Measurements from ENCODE around the gene PNMA8B.

Gene PNMA8B

DNA sequence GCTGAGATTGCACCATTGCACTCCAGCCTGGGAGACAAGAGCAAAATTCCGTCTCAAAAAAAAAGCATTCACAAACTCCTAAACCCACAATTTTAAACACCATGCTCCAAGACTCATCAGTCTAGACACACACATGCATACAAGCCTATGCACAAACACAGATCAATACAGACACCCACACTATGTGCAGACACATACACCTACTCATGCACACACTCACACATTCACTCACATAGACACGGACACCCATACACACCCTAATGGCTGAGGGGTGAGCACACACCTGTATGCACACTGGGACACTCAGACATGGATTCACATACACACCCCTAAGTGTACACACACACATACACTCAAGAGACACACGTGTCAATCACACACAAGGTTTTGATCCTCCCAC is 9.3 kb downstream of the PNMA8B start:
- no peak for DNase-seq

DNA sequence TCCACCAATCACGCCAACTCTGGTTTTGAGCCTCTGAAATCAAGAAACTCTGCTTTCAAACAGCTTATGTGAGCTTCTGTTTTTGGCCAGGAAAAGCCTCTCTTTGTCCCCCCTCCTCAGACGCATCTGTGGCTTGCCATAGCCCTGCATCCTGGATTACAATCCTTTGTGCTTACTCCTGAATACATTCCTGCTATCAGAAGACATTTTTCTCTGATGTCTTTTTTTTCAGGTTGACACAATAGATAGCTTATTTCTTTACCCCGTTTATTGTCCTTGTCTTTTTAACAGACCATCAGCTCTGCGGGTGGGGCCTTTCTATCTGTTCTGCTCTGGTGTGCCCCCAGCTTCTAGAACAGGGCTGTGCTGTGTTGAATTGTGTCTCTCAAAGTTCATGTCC is 11.0 kb downstream of the PNMA8B start:
- DNase-seq = no peak

DNA sequence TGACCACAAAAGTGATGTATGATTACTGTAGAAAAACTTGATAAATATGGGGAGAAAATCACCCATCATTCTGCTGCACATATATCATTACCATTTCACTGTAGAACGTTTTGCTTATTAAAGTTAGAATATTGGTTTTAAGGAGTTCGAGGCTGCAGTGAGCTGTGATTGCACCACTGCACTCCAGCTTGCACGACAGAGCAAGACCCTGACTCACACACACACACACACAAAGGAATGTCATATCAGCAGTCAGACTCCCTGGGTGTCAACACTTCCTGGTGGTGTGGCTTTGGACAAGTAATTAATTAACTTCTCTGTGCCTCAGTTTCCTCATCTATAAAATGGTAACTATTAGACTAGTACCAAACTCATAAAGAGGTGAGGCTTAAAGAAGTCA is 13.0 kb downstream of the PNMA8B start:
- no peak for DNase-seq

- no peak for DNase-seq
Measured at GRCh38 chr19:46481947-46482346, 13.7 kb downstream of the PNMA8B start.

DNA sequence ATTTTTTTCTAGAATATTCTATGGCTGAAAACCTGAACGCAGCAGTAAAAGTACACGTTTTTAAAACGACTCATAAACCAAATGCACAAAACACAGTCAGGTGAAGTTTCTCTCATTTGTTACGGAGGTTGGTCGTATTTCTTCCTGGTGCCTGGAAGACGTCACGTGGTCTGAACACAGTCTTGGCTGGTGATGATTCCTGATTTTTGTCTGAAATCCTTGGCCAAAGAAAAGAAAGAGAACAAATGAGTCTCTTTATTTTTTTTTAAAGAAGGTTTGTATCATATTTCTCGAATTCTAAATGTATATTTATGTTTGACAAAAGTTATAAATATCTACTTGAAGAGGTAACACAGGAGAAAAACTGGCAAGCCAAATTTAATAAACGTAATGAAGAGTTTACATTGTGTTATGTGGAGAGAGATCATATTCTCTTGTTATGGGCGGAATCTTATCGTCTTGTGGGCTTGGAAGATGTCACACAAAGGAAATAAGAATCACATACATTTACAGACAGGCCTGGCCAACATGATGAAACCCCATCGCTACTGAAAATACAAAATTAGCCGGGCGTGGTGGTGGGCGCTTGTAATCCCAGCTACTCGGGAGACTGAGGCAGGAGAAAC is 14.3 kb downstream of the PNMA8B start:
- no peak for DNase-seq

- no peak for DNase-seq
Measured at GRCh38 chr19:46480415-46480814, 15.3 kb downstream of the PNMA8B start.

DNA sequence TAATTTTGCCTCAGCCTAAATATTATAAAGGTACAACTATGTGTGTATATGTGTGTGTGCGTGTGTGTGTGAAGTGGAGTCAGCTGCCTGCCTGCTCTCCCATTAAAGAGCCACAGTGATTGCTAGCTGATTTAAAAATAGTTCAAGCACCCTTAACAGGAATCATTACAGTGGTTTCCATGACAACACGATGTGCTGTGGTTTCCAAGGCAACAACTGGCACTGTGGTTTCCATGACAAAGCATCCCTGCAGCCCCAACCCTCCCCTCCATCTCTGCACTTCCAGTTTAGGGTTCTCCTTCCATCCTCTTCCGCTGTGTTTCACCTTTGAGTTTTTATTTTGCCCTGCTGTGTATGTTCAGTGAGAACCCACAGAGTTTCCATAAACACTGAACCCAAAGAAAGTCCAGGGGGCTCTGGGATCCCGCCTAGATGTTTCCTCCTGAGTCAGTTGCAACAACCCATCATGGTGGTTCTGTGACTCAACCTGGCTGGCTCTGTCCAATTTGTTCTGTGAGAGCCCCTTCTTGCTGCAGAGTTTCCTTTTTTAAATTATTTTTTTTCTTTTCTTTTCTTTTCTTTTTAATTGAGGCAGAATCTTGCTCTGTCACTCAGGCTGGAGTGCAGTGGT is 17.2 kb downstream of the PNMA8B start:
- DNase-seq = no peak

DNA sequence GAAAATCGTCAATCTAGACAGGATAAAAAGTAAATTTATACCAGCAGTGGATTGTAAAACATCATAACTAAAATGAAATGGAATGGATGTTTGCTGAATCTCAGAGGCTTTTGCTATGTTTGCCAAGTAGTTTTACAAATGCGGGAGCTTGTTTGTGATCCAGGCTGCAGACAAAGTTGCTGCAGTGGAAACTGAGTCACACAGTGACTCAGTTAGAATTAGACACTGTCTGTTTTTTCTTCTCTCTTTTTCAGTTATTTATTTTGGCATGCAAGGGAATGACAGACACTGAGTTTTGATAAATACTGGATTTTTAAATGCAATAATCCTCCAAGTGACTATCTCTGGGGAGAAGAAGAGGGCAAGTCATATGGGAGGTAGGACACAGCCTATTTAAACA is 19.7 kb downstream of the PNMA8B start:
- DNase-seq = no peak

DNA sequence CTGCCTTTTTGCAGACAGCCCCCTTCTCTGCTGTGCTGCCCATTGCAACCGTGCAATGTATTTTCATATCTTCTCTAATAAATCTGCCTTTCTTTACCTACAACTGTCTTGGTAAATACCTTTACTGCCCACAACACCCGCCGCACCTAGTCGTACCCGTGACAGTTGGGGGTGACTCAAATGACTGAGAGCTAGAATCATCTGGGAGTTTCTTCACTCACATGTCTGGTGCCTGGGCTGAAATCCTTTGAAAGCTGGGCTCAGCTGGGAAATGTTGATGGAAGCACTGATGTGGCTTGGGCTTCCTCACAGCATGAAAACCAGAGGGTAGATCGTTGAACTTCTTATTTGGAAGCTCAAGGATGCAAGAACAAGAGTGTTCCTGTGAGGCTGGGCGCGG is 21.5 kb downstream of the PNMA8B start:
- DNase-seq = no peak

GRCh38 chr19:46472592-46472991 is 23.1 kb downstream of the PNMA8B start:
- DNase-seq = no peak

- no peak for DNase-seq
Measured at GRCh38 chr19:46471811-46472543, 23.7 kb downstream of the PNMA8B start.

DNA sequence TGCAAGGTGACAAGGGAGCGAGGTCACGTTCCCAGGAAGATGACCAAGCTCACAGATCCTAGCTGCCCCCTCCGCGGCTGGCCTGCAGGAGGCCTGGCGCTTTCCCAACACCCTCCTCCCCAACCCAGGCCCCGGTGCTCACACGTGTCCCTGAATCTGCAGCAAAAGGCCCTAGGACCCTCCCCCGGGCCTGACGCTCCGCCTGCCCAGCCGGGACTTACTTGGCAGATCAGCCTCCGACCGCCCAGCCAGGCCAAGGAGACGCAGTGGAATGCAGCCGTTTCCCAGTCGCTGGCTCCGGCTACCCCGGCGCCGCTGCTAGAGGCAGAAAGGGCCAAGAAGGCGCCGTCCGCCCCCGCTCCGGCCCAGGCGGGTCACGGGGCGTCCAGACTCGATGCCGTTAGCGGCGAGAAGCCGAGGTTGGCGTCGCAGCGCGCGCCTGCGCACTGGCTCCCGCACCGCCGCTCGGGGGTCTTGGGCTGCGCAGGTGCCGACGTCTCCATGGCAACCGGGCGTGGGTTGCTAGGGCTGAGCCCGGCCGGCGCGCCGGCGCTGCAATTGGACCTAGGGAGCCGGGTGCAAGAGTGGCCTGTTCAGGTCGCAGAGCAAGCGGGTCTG is 24.4 kb downstream of the PNMA8B start, which contains the start of gene PNMA8A:
TSS of gene PNMA8A (minus strand) at position 448 of the 618 bp plus-strand sequence. CDS start 528 bp downstream, outside the sequence.
- DNase-seq = peak; percentile 33

DNA sequence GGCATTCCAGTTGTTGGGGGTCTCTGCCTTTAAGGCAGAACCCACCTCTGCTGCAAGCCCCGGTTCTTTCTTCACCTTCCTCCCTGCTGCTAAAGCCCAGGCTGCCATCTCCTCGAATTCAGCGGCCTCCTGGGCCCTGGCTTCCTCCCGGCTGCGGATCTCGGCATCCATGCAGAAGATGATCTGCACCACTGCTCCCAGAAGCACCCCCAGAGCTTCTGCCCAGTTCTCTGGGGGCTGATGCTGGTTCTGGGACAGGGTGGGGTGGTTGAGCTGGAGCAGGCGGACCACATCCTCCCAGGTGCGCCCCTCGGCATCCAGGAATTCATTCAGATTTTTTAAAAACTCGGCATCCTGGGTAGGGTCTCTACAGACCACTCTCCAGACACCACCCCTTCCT is 25.3 kb downstream of the PNMA8B start:
- DNase-seq = no peak

GRCh38 chr19:46469541-46470185 is 26.0 kb downstream of the PNMA8B start:
- no peak for DNase-seq

- no peak for DNase-seq
Measured at GRCh38 chr19:46466536-46467196, 29.0 kb downstream of the PNMA8B start.

DNA sequence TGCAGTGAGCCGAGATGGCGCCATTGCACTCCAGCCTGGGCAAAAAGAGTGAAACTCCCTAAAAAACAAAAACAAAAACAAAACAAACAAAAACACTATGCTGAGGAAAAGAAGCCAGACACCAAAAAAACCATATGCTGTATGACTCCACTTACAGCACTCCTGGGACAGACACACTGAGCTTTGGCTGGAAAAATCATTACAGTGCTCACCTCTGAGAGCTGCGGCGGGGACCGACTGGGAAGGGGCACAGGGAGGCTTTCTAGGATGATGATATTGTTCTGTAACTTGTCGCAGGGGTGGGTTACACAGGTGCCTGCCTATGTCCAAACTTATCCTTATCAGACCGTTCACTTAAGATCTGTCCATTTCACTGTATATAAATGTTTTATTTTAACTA is 32.2 kb downstream of the PNMA8B start:
- no peak for DNase-seq

- no peak for DNase-seq
Measured at GRCh38 chr19:46461537-46461936, 34.1 kb downstream of the PNMA8B start.

DNA sequence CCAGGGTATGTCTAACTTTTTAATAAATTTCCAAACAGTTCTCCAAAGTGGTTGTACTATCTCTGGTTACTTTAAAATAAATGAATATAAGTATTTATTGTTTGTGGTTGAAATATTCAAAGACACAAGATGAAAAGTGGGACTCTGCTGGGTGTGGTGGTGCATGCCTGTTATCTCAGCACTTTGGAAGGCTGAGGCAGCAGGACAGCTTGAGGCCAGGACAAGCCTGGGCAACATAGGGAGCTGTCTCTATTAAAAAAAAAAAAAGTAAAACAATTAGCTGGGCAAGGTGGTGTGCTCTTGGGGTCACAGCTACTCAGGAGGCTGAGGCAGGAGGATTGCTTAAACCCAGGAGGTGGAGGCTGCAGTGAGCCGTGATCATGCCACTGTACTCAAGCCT is 34.7 kb downstream of the PNMA8B start:
- no peak for DNase-seq

GRCh38 chr19:46460055-46460454 is 35.6 kb downstream of the PNMA8B start:
- no peak for DNase-seq

GRCh38 chr19:46456930-46457329 is 38.7 kb downstream of the PNMA8B start:
- no peak for DNase-seq

DNA sequence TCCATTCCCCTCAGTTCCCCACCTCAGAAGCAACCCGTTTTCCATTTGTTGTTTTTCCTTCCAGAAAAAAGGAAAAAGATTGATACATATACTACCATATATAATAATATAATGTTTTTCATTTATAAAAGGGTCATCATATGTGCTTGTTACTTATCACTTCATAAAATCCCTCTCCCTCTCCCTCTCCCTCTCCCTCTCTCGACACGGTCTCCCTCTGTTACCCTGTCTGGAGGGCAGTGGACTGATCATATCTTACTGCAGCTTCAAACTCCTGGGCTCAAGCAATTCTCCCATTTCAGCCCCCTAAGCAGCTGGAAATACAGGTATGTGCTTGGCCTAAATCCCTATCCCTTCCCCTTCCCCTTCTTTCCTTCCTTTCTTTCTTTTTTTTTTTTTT is 41.4 kb downstream of the PNMA8B start:
- DNase-seq = no peak

DNA sequence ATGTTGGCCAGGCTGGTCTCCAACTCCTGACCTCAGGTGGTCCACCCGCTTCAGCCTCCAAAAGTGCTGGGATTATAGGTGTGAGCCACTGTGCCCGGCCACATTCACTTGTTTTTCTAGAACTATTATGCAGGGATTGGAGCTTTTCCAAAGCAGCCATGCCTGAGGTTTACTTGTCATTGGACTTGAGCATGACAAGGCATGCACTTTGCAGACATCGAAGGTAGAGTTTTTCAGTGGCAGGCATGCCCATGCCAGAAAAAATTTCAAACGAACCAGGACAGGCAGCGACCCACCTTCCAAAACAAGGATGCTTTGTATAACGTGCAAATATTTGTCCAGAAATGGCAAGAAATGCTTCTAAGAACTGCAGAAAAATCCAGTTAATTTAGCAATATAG is 42.0 kb downstream of the PNMA8B start:
- no peak for DNase-seq

DNA sequence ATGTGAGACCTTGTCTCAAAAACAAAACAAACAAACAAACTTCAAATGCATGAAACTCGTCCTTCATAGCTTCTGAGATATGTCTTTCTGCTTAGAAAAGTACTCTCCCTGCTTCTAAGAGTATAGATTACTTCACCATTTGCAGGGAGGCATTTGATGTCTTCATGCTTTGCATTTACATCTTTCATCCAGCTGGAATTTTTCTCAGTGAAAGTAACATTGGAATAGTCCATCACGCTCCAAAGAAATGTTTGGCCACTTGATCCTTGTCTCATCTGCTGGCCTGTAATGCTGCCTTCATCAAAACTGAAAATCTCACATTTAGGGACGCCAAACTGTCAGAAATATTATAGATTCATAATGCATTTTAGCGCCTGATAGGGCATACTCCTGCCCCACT is 43.5 kb downstream of the PNMA8B start:
- DNase-seq = no peak

Data from activated naive CD4-positive, alpha-beta T cell treated with anti-CD3 and anti-CD28 coated beads, Interleukin-2, amount 50 U/mL, for 16 hours (primary cell).